Nephron progenitor cell (in vitro differentiated cells): ENCODE results near the gene MARS1.
"Not testable (repeated sequence)": the region's sequence is repeated elsewhere in the genome, so short reads cannot be mapped to it uniquely, and the experiment has no call there.

Experiments used
- DNase-seq: peaks from one replicate; pipeline ENCODE4 v3.0.0; 2021
- H3K27ac Mint-ChIP-seq: 2 replicates; pipeline ENCODE4 v1.8.0; 2021; ENCODE audit warnings: mild to moderate bottlenecking, moderate library complexity, mixed read lengths
- H3K27me3 Mint-ChIP-seq: 2 replicates; pipeline ENCODE4 v1.8.0; 2021; ENCODE audit warnings: mild to moderate bottlenecking, low read depth, mixed read lengths; ENCODE audit not compliant: poor library complexity
- H3K36me3 Mint-ChIP-seq: 2 replicates; pipeline ENCODE4 v1.8.0; 2021; ENCODE audit warnings: low read depth, mixed read lengths
- H3K4me1 Mint-ChIP-seq: 2 replicates; pipeline ENCODE4 v1.8.0; 2021; ENCODE audit warnings: mixed read lengths
- H3K4me3 Mint-ChIP-seq: 2 replicates; pipeline ENCODE4 v1.8.0; 2021; ENCODE audit warnings: mild to moderate bottlenecking, moderate library complexity, mixed read lengths
- H3K9me3 Mint-ChIP-seq: 2 replicates; pipeline ENCODE4 v1.8.0; 2021; ENCODE audit warnings: mild to moderate bottlenecking, moderate library complexity, mixed read lengths
- CTCF ChIP-seq: fragments of 200-600 bp; sonication (generic); IDR thresholded peaks from 2 replicates; pipeline ENCODE4 v1.5.0; 2021; ENCODE audit warnings: antibody characterized with exemption

Gene MARS1

GRCh38 chr12:57514720-57515407 lies 27.0 kb downstream of the MARS1 start:
- no peaks in the 10 kb centered on the region for H3K27me3 Mint-ChIP-seq
- no peak for DNase-seq
- TF ChIP-seq CTCF: no peak
- peaks cover 28% of the 10 kb centered on the region for H3K4me1 Mint-ChIP-seq
- no peaks in the 10 kb centered on the region for H3K9me3 Mint-ChIP-seq
- no peak overlapping the region for H3K4me3 Mint-ChIP-seq
- H3K27ac Mint-ChIP-seq: no peak overlapping the region
- H3K36me3 Mint-ChIP-seq: peaks cover 81% of the 10 kb centered on the region

GRCh38 chr12:57515408-57515933 lies 27.6 kb downstream of the MARS1 start:
- DNase-seq: no peak
- no peak overlapping the region for H3K4me3 Mint-ChIP-seq
- H3K27me3 Mint-ChIP-seq: no peaks in the 10 kb centered on the region
- no peak for TF ChIP-seq CTCF
- H3K36me3 Mint-ChIP-seq: peaks cover 79% of the 10 kb centered on the region
- H3K4me1 Mint-ChIP-seq: peaks cover 28% of the 10 kb centered on the region
- no peak overlapping the region for H3K27ac Mint-ChIP-seq
- H3K9me3 Mint-ChIP-seq: no peaks in the 10 kb centered on the region

GRCh38 chr12:57515934-57516541 lies 28.2 kb downstream of the MARS1 start:
- Mint-ChIP-seq H3K9me3 (no peaks in the 10 kb centered on the region), H3K4me3 (no peak overlapping the region), H3K27me3 (no peaks in the 10 kb centered on the region), H3K27ac (peak overlapping the region; percentile 93), H3K4me1 (peaks cover 30% of the 10 kb centered on the region), H3K36me3 (peaks cover 79% of the 10 kb centered on the region)
- TF ChIP-seq CTCF: no peak
- DNase-seq: no peak

GRCh38 chr12:57516617-57517153 lies 28.8 kb downstream of the MARS1 start:
- Mint-ChIP-seq H3K27ac (peak overlapping the region; percentile 93), H3K4me1 (peaks cover 37% of the 10 kb centered on the region), H3K4me3 (no peak overlapping the region), H3K9me3 (no peaks in the 10 kb centered on the region), H3K27me3 (peaks cover 3% of the 10 kb centered on the region), H3K36me3 (peaks cover 73% of the 10 kb centered on the region)
- no peak for DNase-seq
- no peak for TF ChIP-seq CTCF

- Mint-ChIP-seq H3K36me3 (peaks cover 68% of the 10 kb centered on the region), H3K4me1 (peaks cover 42% of the 10 kb centered on the region)
These were observed 29.3 kb downstream of the MARS1 start for GRCh38 chr12:57517187-57517586.

GRCh38 chr12:57517718-57518117 lies 29.9 kb downstream of the MARS1 start:
- H3K4me1 Mint-ChIP-seq: peaks cover 42% of the 10 kb centered on the region
- H3K36me3 Mint-ChIP-seq: peaks cover 63% of the 10 kb centered on the region
- not testable (repeated sequence) for DNase-seq, H3K9me3 Mint-ChIP-seq, H3K27ac Mint-ChIP-seq, H3K27me3 Mint-ChIP-seq
- H3K4me3 Mint-ChIP-seq: peak overlapping the region; percentile 60

More at GRCh38 chr12:57517187-57517586, 29.3 kb downstream of the MARS1 start:
- peaks cover 3% of the 10 kb centered on the region for H3K27me3 Mint-ChIP-seq
- DNase-seq: no peak
- no peak for TF ChIP-seq CTCF
- H3K9me3 Mint-ChIP-seq: no peaks in the 10 kb centered on the region
- H3K27ac Mint-ChIP-seq: peak overlapping the region; percentile 93
- peak overlapping the region; percentile 60 for H3K4me3 Mint-ChIP-seq
